H1 (cell line): ENCODE results near the gene ACSF2. TPM values are rescaled to one million over a fixed set of nuclear protein-coding genes. Genes with fewer than 3 reads are reported as not detected.

Experiments
- BCL11A ChIP-seq, 2 experiments: IDR thresholded peaks; one replicate each; pipeline ENCODE4 v1.6.1; 2011; ENCODE audit warnings: low read depth in 2 of 2, low read length in 2 of 2, mild to moderate bottlenecking in 2 of 2
- CEBPB ChIP-seq: IDR thresholded peaks from 2 replicates; pipeline ENCODE4 v1.6.1; 2012; ENCODE audit warnings: low read depth, low read length
- CHD1 ChIP-seq: IDR thresholded peaks from 2 replicates; pipeline ENCODE4 v1.6.1; 2012; ENCODE audit warnings: low read depth, low read length, improper control_type of control experiment
- CHD7 ChIP-seq: fragments of 300-600 bp; sonication (generic); IDR thresholded peaks from 2 replicates; pipeline ENCODE4 v1.7.1; 2012; ENCODE audit warnings: low read length, moderate library complexity, mild to moderate bottlenecking, inconsistent platforms; ENCODE audit not compliant: insufficient replicate concordance
- CREB1 ChIP-seq: IDR thresholded peaks from 2 replicates; pipeline ENCODE4 v1.6.1; 2012; ENCODE audit warnings: inconsistent platforms
- FOSL1 ChIP-seq: IDR thresholded peaks from 2 replicates; pipeline ENCODE4 v1.6.1; 2011; ENCODE audit warnings: mild to moderate bottlenecking, low read depth, low read length, moderate library complexity; ENCODE audit not compliant: insufficient read depth
- NANOG ChIP-seq: IDR thresholded peaks from 2 replicates; pipeline ENCODE4 v1.6.1; 2011; ENCODE audit warnings: low read length, low read depth, mild to moderate bottlenecking, inconsistent platforms; ENCODE audit not compliant: insufficient read depth, poor library complexity, severe bottlenecking
- PHF8 ChIP-seq: fragments of 200-600 bp; sonication (generic); conservative IDR thresholded peaks from 2 replicates; pipeline ENCODE4 v1.7.1; 2012; ENCODE audit warnings: low read depth, mild to moderate bottlenecking, inconsistent platforms, low read length, moderate library complexity
- SIX5 ChIP-seq: IDR thresholded peaks from 2 replicates; pipeline ENCODE4 v1.6.1; 2011; ENCODE audit warnings: mild to moderate bottlenecking, low read depth, low read length
- TAF1 ChIP-seq: IDR thresholded peaks from 2 replicates; pipeline ENCODE4 v1.6.1; 2011; ENCODE audit warnings: mild to moderate bottlenecking, low read depth, low read length
- USF2 ChIP-seq: IDR thresholded peaks from 2 replicates; pipeline ENCODE4 v1.6.1; 2011; ENCODE audit warnings: low read length, improper control_type of control experiment
- polyA plus RNA-seq, 7 experiments: library from polyadenylated mRNA; depleted of rRNA in 3 of 7; stranded (reverse) in 5 of 7; unstranded in 2 of 7; fragments of >200 nt in 5 of 7; fragments of 200-250 nt in 2 of 7; gene quantifications; 1 replicate in 5 of 7; 2 replicates in 1 of 7; 4 replicates in 1 of 7; pipeline versions ENCODE4 v1.2.1 to v1.2.3, GENCODE V29; 2011 to 2013; ENCODE audit warnings: missing spikeins in 2 of 7, mixed read lengths in 2 of 7
- total RNA-seq: library from RNA; stranded (reverse); fragmentation: NEBNext Ultra II Directional; extraction: Animal tissue kit (Norgen Biotek cat#: 25700); gene quantifications from 2 replicates; pipeline ENCODE4 v1.2.1, GENCODE V29; 2021

ACSF2 gene
- total and polyA plus RNA-seq, 2 of the 8 experiments (the other 6 are each of a cell fraction or from before 2014, with no cell fraction given): 14.5 to 16.3 TPM

GRCh38 chr17:50499721-50500120 lies 73.7 kb downstream of the ACSF2 start (continued):
- TF ChIP-seq CHD7 (no peak), FOSL1 (no peak), CREB1 (no peak), PHF8 (no peak), SIX5 (no peak), TAF1 (no peak), CEBPB (no peak), BCL11A (IDR thresholded peaks at IDR 0.05; ENCODE audit: low read depth in 2 of 2, low read length in 2 of 2) (no peak), USF2 (no peak), NANOG (no peak), CHD1 (no peak)
